Lung (tissue), 12 donors: ENCODE measurements around the gene DHX58. TPM values are rescaled to one million over a fixed set of nuclear protein-coding genes. Genes with fewer than 3 reads are reported as not detected.
A peak's percentile ranks its signal among the peaks of the same experiment; 100 is the strongest.

Experiments
- ATAC-seq: fragments of 200-7000 bp; cut with Tn5 transposase; one replicate; pipeline ENCODE4 v1.9.1; 2020; ENCODE audit warnings: moderate number of reproducible peaks; ENCODE audit not compliant: insufficient read depth, low FRiP score
- DNase-seq, 3 donors: peaks; one replicate each; pipeline ENCODE4 v3.0.0-alpha.2; 2013 to 2017
- H3K27ac ChIP-seq, 2 donors: one replicate each; pipeline ENCODE4 v1.5.1; 2013; ENCODE audit warnings: mild to moderate bottlenecking in 2 of 2, moderate library complexity in 2 of 2, control low read depth in 1 of 2, inconsistent platforms in 1 of 2, low read depth in 1 of 2, low read length in 1 of 2
- H3K27me3 ChIP-seq, 3 donors: one replicate each; pipeline ENCODE4 v1.5.1; 2013; ENCODE audit warnings: low read length in 2 of 3; ENCODE audit not compliant: control insufficient read depth in 3 of 3, insufficient read depth in 3 of 3
- H3K36me3 ChIP-seq, 4 donors: one replicate each; pipeline ENCODE4 v1.5.1; 2013; ENCODE audit warnings: low read length in 4 of 4, mild to moderate bottlenecking in 1 of 4, moderate library complexity in 1 of 4; ENCODE audit not compliant: control insufficient read depth in 4 of 4, insufficient read depth in 4 of 4
- H3K4me1 ChIP-seq, 5 donors: one replicate each; pipeline ENCODE4 v1.5.1; 2013; ENCODE audit warnings: low read length in 5 of 5, mild to moderate bottlenecking in 2 of 5, moderate library complexity in 1 of 5; ENCODE audit not compliant: control insufficient read depth in 5 of 5, insufficient read depth in 5 of 5
- H3K4me3 ChIP-seq: one replicate; pipeline ENCODE4 v1.5.1; 2013; ENCODE audit warnings: mild to moderate bottlenecking, control low read depth, moderate library complexity
- H3K9ac ChIP-seq, 2 donors: one replicate each; pipeline ENCODE4 v1.5.1; 2013; ENCODE audit warnings: low read length in 2 of 2, control low read depth in 1 of 2; ENCODE audit not compliant: insufficient read depth in 1 of 2
- H3K9me3 ChIP-seq, 4 donors: one replicate each; pipeline ENCODE4 v1.5.1; 2013; ENCODE audit warnings: low read length in 3 of 4, mild to moderate bottlenecking in 1 of 4, moderate library complexity in 1 of 4; ENCODE audit not compliant: control insufficient read depth in 4 of 4, insufficient read depth in 3 of 4
- WGBS, 2 donors: extraction: QIAGEN DNeasy Blood & Tissue Kit; methylation state at CpG; one replicate each; pipeline ENCODE4 v1.1.7; 2013; 5-methylcytosine and 5-hydroxymethylcytosine counted together
- polyA plus RNA-seq, 2 donors: library from polyadenylated mRNA; stranded (reverse); fragments of 200-250 nt; gene quantifications; one replicate each; pipeline ENCODE4 v1.2.1, GENCODE V29; 2013
- total RNA-seq, 2 donors: library from RNA; depleted of rRNA in 1 of 2; stranded (reverse); fragments of >200 nt in 1 of 2; gene quantifications; one replicate each; pipeline ENCODE4 v1.2.1, GENCODE V29; 2014 to 2021
- TF ChIP-seq, protein P1 (sequence below): IDR thresholded peaks from 2 replicates; pipeline ENCODE4 v1.5.1; 2012; ENCODE audit warnings: mild to moderate bottlenecking; ENCODE audit errors: control extremely low read depth, extremely low read depth
- donor health status: control.
- donor health status: control.
- donor health status: Bipolar disorder and iron deficiency.
- donor health status: healthy.
- donor health status: DM: yes; HTN: yes; CAD: no.

DHX58 gene
- total and polyA plus RNA-seq, 4 donors, result 14.7 to 35.1 (median 25.8) TPM

DNA sequence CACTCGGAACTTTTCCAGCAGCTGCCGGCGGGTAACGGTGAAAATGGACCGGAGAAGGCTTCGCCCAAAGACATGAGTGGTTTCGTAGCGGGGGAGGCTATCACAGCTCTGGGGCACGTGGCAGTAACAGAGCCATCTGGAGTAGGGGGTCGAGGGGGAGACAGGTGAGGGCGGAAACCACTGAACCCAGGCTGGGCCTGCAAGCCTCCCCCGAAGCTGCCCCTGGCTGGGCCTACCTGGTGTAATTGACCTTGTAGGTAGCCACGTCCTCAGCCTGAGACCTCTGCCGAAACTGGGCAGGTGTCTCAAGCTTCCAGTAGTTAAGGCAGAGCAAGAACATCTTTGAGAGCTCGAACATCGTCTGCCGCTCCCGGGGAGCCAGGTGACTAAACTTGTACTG is 6.8 kb upstream of the DHX58 start:
- WGBS, 2 donors, result 93 to 95% methylated on average over 18 of the region's 18 CpGs
- Histone ChIP-seq H3K27me3 (no peaks in the 10 kb centered on the region), H3K36me3 (peaks cover 0 to 22% (median 12%) of the 10 kb centered on the region in 4 donors), H3K9me3 (no peaks in the 10 kb centered on the region), H3K9ac (no peak overlapping the region), H3K4me1 (peaks cover 0 to 11% (median 5%) of the 10 kb centered on the region in 5 donors), H3K4me3 (no peak overlapping the region), H3K27ac (no peak overlapping the region)
- no peak for DNase-seq
- TF ChIP-seq, protein P1, sequence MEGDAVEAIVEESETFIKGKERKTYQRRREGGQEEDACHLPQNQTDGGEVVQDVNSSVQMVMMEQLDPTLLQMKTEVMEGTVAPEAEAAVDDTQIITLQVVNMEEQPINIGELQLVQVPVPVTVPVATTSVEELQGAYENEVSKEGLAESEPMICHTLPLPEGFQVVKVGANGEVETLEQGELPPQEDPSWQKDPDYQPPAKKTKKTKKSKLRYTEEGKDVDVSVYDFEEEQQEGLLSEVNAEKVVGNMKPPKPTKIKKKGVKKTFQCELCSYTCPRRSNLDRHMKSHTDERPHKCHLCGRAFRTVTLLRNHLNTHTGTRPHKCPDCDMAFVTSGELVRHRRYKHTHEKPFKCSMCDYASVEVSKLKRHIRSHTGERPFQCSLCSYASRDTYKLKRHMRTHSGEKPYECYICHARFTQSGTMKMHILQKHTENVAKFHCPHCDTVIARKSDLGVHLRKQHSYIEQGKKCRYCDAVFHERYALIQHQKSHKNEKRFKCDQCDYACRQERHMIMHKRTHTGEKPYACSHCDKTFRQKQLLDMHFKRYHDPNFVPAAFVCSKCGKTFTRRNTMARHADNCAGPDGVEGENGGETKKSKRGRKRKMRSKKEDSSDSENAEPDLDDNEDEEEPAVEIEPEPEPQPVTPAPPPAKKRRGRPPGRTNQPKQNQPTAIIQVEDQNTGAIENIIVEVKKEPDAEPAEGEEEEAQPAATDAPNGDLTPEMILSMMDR, result no peak
- no peak for ATAC-seq

- no peaks in the 10 kb centered on the region for H3K27me3 ChIP-seq
- H3K9ac ChIP-seq, result no peak overlapping the region
- no peak overlapping the region for H3K4me3 ChIP-seq
- ATAC-seq (no peak), DNase-seq (no peak)
- TF ChIP-seq, protein P1, result peak; percentile 12
- peaks cover 0 to 11% (median 5%) of the 10 kb centered on the region in 5 donors for H3K4me1 ChIP-seq
- no peak overlapping the region for H3K27ac ChIP-seq
- no peaks in the 10 kb centered on the region for H3K9me3 ChIP-seq
- WGBS, 2 donors, result 81 to 91% methylated on average over 2 of the region's 2 CpGs
- H3K36me3 ChIP-seq, result peaks cover 0 to 21% (median 14%) of the 10 kb centered on the region in 4 donors
Measured at GRCh38 chr17:42118545-42118944, 6.0 kb upstream of the DHX58 start.

DNA sequence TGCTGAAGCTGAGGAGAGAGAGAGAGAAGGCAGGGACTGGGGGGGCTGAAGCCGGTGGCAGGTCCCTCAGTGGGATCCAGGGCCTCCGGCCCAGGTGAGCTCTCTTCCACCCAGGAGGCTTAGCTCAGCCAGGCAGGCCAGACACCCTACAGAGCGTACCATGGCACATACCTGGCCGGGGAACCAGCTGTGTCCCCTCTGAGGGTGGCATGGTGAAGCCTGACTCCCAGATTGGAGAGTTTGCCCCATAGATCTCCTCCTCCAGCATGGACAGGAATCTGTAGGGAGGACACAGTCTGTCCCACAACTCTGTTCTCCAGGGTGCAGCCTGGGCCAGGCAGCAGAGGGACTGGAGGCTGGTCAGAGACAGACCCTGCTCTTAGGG is 5.6 kb upstream of the DHX58 start:
- Histone ChIP-seq H3K4me1 (peaks cover 0 to 13% (median 7%) of the 10 kb centered on the region in 5 donors), H3K36me3 (peaks cover 0 to 21% (median 15%) of the 10 kb centered on the region in 4 donors), H3K4me3 (no peak overlapping the region), H3K9me3 (no peaks in the 10 kb centered on the region), H3K9ac (no peak overlapping the region), H3K27me3 (no peaks in the 10 kb centered on the region), H3K27ac (no peak overlapping the region)
- 98% methylated on average over 4 of the region's 4 CpGs for WGBS, 2 donors
- no peak for DNase-seq
- TF ChIP-seq, protein P1, result no peak
- no peak for ATAC-seq
